Measurements from ENCODE around the gene JPH3. TPM values are rescaled to one million over a fixed set of nuclear protein-coding genes. Genes with fewer than 3 reads are reported as not detected.

Gene JPH3
- total RNA-seq, 1 donor from 2014 or later: 0.08 TPM

- DNase-seq (peak; percentile 1), ATAC-seq (ENCODE audit: poor library complexity) (no peak)
- intact Hi-C loops (cut with DNase I): no loop called here
These were observed 15.9 kb downstream of the JPH3 start for GRCh38 chr16:87618216-87618615.

GRCh38 chr16:87619360-87620200 lies 17.3 kb downstream of the JPH3 start:
- intact Hi-C loops (cut with DNase I): no loop called here
- no peak for ATAC-seq (ENCODE audit: poor library complexity)
- no peak for DNase-seq

DNA sequence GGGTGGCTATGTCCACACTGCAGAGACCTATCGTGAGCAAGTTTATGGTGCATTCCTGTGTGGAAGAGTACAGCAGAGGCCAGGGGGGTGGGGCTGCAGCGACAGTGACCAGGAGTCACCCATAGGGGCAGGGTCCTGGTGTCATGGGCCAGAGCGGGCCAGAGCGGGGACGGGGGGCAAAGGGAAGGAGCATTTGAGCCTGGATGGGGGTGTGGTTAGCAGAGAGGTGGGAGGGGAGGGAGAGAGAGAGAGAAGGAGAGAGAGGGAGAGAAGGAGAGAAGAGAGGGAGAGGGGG lies 17.8 kb downstream of the JPH3 start:
- intact Hi-C loops (cut with DNase I): no loop called here
- DNase-seq: no peak
- no peak for ATAC-seq (ENCODE audit: poor library complexity)

DNA sequence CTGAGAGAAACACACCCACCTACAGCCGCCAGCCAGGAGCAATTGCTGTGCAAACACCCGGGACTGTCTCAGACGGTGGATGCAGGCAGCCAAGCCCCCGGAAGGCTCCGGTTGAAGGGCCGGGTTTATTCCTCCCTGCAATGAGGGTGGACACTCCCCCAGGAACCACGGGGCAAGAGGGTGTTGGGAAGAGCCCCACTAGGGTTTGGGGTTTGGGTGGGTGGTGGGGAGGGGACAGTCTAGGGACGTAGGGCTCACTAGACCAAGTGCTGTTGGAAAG lies 19.2 kb downstream of the JPH3 start:
- intact Hi-C loops (cut with DNase I): no loop called here
- ATAC-seq (ENCODE audit: poor library complexity) (no peak), DNase-seq (no peak)

DNA sequence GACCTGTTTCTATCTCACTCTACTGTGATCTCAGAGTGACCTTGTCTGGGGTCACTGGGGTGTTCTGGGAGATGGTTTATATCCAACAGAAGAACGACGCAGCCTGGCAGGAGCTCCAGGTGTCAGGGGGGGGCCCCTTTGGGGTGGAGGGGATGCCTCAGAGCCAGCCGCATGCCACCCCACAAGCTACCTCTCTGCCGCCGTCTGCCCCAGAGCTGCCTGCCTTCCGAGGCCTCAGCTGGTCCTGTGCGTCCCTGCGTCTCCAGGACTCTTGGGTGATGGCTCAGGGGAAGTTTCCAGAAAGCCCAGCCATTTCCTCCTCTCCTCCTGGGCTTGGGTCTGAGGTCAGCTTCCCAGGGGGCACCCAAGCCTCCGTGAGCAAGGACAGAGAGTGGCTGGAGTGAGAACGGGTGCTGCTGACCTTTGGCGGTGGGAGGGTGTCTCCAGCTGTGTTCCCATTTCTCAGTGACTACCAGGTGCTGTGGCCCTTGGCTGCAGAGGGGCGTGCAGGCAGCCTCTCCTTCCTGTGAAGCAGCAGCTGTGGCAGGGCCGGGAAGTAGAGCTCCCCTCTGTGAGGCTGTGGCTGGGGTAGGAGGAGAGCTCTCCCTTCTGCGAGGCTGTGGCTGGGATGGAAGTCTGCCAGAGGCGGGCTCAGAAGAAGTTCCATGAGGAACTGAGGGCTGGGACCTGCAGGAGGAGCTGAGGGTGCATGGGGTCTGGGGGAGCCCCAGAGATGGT lies 19.8 kb downstream of the JPH3 start:
- no peak for ATAC-seq (ENCODE audit: poor library complexity)
- no peak for DNase-seq
- intact Hi-C loops (cut with DNase I): no loop called here

GRCh38 chr16:87622756-87623319 lies 20.5 kb downstream of the JPH3 start:
- no peak for ATAC-seq (ENCODE audit: poor library complexity)
- no peak for DNase-seq
- intact Hi-C loops (cut with DNase I): no loop called here

- DNase-seq: no peak
- intact Hi-C loops (cut with DNase I): no loop called here
- no peak for ATAC-seq (ENCODE audit: poor library complexity)
These were observed 23.0 kb downstream of the JPH3 start for GRCh38 chr16:87625241-87625797.

DNA sequence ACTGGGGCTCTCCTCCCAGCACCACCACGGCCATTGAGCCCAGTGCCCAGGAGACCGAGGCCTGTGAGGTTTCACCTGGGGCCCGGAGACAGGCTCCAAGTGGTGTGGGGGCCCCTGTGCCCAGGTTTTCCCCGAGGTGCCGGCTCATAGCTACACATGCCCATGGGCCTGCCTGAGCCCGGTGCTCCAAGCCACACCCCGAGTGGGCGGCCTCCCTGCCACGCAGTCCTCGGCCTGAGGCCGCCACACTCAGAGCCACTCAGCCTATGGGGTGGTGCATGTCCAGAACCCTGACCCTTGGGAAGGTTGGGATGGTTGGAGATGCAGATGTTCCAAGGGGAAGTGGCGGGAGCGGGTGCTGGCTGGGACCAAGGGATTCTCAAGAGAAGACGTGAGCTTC lies 24.1 kb downstream of the JPH3 start:
- no peak for DNase-seq
- intact Hi-C loops (cut with DNase I): no loop called here
- ATAC-seq (ENCODE audit: poor library complexity): no peak

DNA sequence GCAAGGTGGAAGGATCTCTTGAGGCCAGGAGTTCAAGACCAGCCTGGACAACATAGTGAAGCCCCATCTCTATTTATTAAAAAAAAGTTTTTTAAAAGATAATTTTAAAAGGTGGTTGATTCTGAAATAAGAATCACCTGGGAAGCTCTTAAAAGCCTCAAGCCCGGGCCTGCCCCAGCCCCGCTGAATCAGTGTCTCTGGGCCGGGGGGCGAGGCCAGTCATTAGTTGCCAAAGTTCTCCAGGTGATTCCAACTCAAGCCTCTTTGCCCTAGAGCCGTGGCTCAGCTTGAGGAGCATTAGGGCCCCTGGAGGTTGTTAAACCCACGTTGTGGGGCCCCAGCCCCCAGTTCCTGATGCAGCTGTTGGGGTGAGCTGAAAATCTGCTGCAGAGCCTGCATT lies 24.6 kb downstream of the JPH3 start:
- ATAC-seq (ENCODE audit: poor library complexity) (no peak), DNase-seq (no peak)
- intact Hi-C loops (cut with DNase I): no loop called here

DNA sequence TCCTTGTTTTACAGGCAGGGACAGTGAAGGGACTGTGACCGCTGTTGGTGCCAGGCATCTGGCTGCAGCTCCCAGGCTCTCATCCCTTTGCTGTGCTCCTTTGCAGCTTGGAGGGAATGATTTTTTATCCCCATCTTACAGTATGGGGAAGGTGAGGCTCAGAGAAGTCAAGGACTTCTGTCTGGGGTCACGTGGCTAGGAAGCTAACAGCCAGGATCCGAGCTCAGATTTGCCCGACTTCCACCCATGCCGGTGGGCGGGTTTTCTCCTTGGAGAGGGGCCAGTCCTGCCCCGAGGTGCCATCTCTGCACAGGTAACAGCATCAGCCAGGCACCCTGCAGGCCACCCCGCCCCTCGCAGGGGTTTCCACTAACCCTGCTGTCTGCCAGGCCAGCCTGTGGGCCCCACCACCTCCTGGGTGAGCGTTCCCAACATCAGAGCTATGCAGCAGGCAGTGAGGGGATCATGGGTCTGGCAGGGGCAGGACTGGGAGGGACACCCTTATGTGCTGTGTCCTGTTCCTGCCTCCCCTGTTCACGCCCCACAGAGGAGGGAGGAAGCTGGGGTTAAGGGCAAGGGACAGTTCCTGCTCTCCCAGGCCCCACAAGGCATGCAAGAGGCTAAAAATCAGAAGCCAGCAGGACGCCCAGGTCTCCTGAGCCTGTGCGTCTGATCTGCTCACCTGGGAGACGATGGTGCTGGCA lies 25.4 kb downstream of the JPH3 start:
- no peak for ATAC-seq (ENCODE audit: poor library complexity)
- intact Hi-C loops (cut with DNase I): no loop called here
- DNase-seq: no peak

GRCh38 chr16:87628246-87628923 lies 26.1 kb downstream of the JPH3 start:
- ATAC-seq (ENCODE audit: poor library complexity) (no peak), DNase-seq (no peak)
- intact Hi-C loops (cut with DNase I): no loop called here

DNA sequence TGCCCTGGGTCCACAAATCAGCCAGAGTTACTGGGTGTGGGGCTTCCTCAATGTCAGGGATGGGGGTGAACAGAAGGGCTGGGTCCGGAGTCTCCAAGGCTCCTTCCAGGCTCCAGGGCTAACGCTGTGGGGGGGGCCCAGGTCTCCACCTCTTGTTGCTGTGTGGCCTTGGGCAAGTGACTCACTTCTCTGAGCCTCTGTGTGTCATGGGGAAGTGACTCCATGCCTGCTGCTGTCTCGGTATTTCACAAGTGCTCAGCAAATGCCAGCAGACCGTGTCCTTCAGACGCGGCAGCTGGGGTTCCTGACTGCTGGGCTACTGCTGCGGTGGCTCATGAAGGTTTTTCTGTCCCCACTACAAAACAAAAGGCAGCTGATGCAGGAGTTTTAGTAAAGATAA lies 26.6 kb downstream of the JPH3 start:
- DNase-seq (no peak), ATAC-seq (ENCODE audit: poor library complexity) (no peak)
- intact Hi-C loops (cut with DNase I): no loop called here

- ATAC-seq (ENCODE audit: poor library complexity): no peak
- intact Hi-C loops (cut with DNase I): loop anchor here (10.0 kb wide), 1 partner anchor 76 kb away; no protein-coding TSS in a partner anchor
These were observed 28.8 kb downstream of the JPH3 start for GRCh38 chr16:87631067-87631466.

GRCh38 chr16:87634411-87634810 lies 32.1 kb downstream of the JPH3 start:
- DNase-seq (no peak), ATAC-seq (ENCODE audit: poor library complexity) (no peak)
- intact Hi-C loops (cut with DNase I): loop anchor here (10.0 kb wide), 1 partner anchor 80 kb away; no protein-coding TSS in a partner anchor

More at GRCh38 chr16:87631067-87631466, 28.8 kb downstream of the JPH3 start:
- no peak for DNase-seq

DNA sequence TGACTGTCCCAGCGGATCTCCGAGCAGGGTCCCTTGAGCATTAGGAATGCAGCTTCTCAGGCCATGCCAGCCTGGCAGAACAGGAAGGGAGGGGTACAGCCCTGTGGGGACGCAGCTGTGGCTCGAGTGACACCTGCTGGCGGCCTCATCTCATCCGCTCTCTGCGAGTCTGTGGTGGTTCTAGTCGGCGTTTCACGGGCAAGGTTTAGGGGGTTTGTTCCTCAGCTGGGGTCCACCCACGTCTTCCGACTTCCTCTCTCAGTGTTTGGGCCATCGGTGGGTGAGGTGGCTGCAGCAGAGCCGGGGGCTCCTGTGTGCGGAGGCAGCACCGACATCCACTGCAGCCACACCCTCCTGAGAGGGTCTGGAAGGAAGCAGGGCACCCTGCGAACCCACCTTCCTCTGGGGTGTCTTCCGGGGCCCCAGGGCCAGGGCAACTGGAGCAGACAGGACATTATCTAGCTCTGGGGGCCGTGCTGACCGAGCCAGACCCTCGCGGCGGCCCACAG lies 33.3 kb downstream of the JPH3 start:
- peak; percentile 64 for DNase-seq
- intact Hi-C loops (cut with DNase I): loop anchor here (2.0 to 10.0 kb wide), 3 partner anchors 47 to 223 kb away; no protein-coding TSS in a partner anchor

DNA sequence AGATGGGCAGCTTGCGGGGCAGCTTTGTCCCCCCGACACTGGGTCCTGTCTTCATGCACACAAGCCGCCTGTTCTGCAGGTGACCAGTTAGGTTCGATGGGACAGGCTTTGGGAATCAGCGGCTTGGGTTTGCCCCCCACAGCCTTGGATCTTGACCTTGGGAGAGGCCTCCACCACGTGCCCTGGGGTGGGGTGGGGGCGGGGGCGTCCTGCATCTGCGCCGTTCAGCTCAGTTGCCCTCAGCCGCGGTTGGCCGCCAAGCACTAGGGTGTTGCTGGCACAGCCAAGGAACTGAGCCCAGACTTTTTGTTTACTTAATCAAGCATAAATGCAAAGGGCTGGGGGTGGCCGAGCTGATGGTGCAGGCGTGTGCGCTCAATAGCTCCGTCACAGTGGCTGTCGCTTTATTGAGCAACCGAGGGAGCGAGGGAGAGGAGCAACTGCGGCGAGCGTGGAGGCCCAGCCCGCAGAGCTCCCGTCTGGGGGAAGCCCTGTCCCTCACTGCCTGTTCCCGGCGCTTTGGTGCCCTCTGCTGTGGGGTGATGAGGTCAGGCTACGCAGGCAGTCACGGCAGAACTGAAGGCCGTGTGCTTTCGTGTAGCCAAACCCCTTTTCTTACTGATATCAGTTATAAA lies 33.9 kb downstream of the JPH3 start:
- intact Hi-C loops (cut with DNase I): loop anchor here (2.0 to 10.0 kb wide), 3 partner anchors 47 to 224 kb away; no protein-coding TSS in a partner anchor
- ATAC-seq (ENCODE audit: poor library complexity) (peak; percentile 98), DNase-seq (peak; percentile 92)

More for the DNA sequence above, 33.3 kb downstream of the JPH3 start:
- ATAC-seq (ENCODE audit: poor library complexity): peak; percentile 91

DNA sequence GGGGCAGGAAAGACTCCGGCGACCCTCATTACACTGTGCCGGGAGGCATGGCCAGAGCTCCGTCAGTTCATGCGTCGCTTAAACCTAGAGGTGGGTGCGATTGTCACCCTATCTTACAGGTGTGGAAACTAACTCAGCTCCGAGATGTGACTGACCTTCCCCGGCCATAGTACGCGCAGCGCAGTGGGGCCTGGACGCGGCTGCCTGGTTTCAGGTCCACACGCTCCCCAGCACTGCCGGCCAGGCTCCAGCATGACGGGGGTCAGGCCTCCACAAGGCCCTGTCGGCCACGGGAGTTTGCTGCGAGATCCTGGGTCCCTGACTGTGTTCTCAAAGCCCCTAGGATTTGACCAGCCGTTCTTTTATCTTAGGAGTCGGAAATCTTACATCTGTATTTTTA lies 34.4 kb downstream of the JPH3 start:
- intact Hi-C loops (cut with DNase I): loop anchor here (2.0 to 10.0 kb wide), 3 partner anchors 48 to 224 kb away; no protein-coding TSS in a partner anchor
- DNase-seq (no peak), ATAC-seq (ENCODE audit: poor library complexity) (no peak)

- ATAC-seq (ENCODE audit: poor library complexity) (no peak), DNase-seq (no peak)
- intact Hi-C loops (cut with DNase I): loop anchor here (2.0 to 10.0 kb wide), 3 partner anchors 49 to 225 kb away; no protein-coding TSS in a partner anchor
These were observed 35.0 kb downstream of the JPH3 start for GRCh38 chr16:87637357-87637756.
